ENCODE data around the gene PTCH1.

Gene PTCH1

GRCh38 chr9:95516734-95517558, at the start of gene PTCH1:
PTCH1 (minus strand) TSS chr9:95516971.
- DNase-seq: no peak

GRCh38 chr9:95565982-95566381, 49.2 kb upstream of the PTCH1 start:
- DNase-seq: no peak

- no peak for DNase-seq
These were observed 45.1 kb upstream of the PTCH1 start for GRCh38 chr9:95561913-95562312.

GRCh38 chr9:95557142-95557541, 40.4 kb upstream of the PTCH1 start:
- no peak for DNase-seq

- no peak for DNase-seq
These were observed 39.8 kb upstream of the PTCH1 start for GRCh38 chr9:95556521-95556920.

GRCh38 chr9:95552814-95553546, 36.2 kb upstream of the PTCH1 start:
- DNase-seq: no peak

- DNase-seq: no peak
These were observed 35.5 kb upstream of the PTCH1 start for GRCh38 chr9:95552255-95552654.

GRCh38 chr9:95551406-95551805, 34.6 kb upstream of the PTCH1 start:
- no peak for DNase-seq

- DNase-seq: no peak
These were observed 29.2 kb upstream of the PTCH1 start for GRCh38 chr9:95545831-95546567.

- no peak for DNase-seq
These were observed 17.4 kb upstream of the PTCH1 start for GRCh38 chr9:95533996-95534680.

- no peak for DNase-seq
These were observed 13.1 kb upstream of the PTCH1 start for GRCh38 chr9:95529910-95530309.

GRCh38 chr9:95528908-95529502, 12.2 kb upstream of the PTCH1 start:
- DNase-seq: no peak

- DNase-seq: no peak
These were observed 6.2 kb upstream of the PTCH1 start for GRCh38 chr9:95522871-95523370.

GRCh38 chr9:95521699-95522098, 4.9 kb upstream of the PTCH1 start:
- no peak for DNase-seq

GRCh38 chr9:95517559-95518425, 1.0 kb upstream of the PTCH1 start:
- DNase-seq: no peak

GRCh38 chr9:95516221-95516733, 494 bp downstream of the PTCH1 start:
- no peak for DNase-seq

GRCh38 chr9:95515272-95516113, 1.3 kb downstream of the PTCH1 start:
- DNase-seq: peak; percentile 10

- DNase-seq: no peak
These were observed 2.4 kb downstream of the PTCH1 start for GRCh38 chr9:95514342-95514741.

GRCh38 chr9:95513711-95514110, 3.1 kb downstream of the PTCH1 start:
- no peak for DNase-seq

GRCh38 chr9:95512709-95513095, 4.1 kb downstream of the PTCH1 start:
- DNase-seq: no peak

Data from NCI-H2029 (cell line).